WI38 (cell line): ENCODE results near the gene FUT9.

Experiments
- H3K4me3 ChIP-seq: 2 replicates; pipeline ENCODE4 v1.5.1; 2011; ENCODE audit warnings: low read depth, mild to moderate bottlenecking, control low read depth, low read length
- TF ChIP-seq, protein P1 (sequence below): IDR thresholded peaks from 2 replicates; pipeline ENCODE4 v1.5.1; 2012; ENCODE audit warnings: low read depth, mild to moderate bottlenecking, control low read depth, low read length

Gene FUT9

DNA sequence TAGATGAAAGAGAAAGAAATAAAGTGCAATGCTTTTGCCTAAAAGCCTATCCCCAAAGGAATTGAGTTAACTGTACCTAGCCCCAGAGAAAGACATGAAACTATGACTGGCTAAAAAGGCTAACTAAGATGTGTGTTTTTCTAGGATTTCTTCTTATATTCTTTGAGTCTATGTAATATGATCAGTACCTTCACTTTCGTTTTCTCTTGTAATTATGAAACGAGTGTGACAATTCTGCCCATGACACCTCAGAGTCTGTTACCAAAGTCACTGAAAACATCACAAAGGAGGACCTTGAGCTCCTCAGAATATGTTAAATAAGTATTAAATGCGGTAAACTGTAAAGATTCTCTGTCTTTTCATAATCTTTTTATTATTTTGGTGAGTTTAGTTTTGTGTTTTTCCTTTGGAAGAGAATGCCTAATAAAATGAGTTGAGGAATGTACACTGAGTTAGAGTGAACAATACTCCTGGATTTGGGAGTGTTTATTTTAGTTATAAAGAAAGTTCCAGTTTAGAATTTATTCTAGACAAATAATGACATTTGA lies 141.3 kb downstream of the FUT9 start:
- TF ChIP-seq, protein P1, sequence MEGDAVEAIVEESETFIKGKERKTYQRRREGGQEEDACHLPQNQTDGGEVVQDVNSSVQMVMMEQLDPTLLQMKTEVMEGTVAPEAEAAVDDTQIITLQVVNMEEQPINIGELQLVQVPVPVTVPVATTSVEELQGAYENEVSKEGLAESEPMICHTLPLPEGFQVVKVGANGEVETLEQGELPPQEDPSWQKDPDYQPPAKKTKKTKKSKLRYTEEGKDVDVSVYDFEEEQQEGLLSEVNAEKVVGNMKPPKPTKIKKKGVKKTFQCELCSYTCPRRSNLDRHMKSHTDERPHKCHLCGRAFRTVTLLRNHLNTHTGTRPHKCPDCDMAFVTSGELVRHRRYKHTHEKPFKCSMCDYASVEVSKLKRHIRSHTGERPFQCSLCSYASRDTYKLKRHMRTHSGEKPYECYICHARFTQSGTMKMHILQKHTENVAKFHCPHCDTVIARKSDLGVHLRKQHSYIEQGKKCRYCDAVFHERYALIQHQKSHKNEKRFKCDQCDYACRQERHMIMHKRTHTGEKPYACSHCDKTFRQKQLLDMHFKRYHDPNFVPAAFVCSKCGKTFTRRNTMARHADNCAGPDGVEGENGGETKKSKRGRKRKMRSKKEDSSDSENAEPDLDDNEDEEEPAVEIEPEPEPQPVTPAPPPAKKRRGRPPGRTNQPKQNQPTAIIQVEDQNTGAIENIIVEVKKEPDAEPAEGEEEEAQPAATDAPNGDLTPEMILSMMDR = no peak
- H3K4me3 ChIP-seq = no peak overlapping the region

DNA sequence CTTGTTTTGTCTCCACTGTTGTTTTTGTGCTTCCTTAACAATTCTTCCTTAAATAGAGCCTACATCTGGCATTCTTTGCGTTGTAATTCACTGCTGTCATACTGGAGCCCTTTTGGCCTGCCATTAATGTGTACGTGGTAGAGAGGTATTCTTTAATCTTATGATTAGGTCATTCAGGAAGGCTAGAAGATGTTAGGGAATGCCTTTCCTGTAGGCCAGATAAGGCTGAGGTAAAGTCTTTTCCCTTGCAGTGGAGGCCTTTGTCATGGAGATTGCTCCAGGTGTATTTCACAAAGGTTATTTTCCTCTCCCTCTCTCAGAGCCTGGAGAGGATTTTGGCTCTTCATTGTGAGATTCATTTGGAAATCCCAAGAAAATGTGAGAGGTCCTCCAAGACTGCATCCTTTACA lies 146.9 kb downstream of the FUT9 start:
- TF ChIP-seq, protein P1 = no peak
- no peak overlapping the region for H3K4me3 ChIP-seq

DNA sequence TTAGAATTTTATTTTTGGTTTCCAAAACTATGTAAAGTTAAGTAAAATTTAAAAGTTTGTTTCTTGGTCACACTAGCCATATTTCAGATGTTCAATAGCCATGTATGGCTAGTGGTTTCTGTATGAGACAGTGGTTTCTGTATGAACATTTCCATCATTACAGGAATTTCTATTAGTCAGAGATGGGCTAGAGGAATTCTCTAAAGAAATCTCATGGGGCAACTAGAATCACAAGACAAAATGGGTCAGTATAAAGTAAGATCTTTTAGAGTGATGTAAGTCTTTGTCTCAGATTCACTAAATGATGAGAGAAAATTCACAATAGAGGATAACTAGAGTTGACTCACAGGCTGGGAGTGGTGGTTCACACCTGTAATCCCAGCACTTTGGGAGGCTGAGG lies 149.0 kb downstream of the FUT9 start:
- no peak overlapping the region for H3K4me3 ChIP-seq
- TF ChIP-seq, protein P1 = no peak

DNA sequence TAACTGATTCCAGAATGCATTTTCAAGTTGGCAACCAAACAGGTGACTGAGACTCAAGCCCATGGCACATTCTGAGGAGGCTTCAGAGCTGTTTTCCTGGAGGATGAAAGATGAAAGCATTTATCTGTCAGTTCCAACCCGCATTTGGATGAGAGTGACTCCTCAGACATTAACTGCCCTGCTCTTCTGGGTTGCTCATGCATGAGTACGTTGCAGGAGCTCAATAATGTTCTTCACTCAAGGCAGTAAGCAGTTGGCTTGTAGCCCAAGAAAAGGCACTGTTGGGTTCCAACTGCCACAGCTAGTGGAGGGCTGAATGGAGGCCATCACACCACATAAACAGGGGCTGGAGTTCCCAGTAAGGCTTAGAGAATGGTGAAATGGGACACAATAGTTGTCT lies 155.3 kb downstream of the FUT9 start:
- TF ChIP-seq, protein P1 = no peak
- H3K4me3 ChIP-seq = no peak overlapping the region

DNA sequence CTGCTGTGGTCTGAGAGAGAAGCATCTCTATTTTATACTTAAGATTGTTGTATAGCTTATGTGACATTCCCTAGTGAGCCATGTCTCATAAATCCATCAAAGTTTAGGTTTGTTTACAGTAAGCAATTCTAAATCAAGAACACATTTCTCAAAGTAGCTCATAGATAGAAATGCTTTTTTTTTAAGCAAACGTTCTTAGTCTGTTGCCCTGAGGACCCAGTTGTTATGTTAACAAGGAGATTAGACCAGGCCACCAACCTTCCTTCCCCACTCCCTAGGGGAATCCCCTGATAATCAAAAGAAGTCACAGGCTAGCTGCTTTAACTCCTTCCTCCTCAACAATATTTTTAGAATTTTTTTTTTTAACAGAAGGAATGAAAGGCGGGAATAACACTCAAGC lies 169.0 kb downstream of the FUT9 start:
- TF ChIP-seq, protein P1 = no peak

DNA sequence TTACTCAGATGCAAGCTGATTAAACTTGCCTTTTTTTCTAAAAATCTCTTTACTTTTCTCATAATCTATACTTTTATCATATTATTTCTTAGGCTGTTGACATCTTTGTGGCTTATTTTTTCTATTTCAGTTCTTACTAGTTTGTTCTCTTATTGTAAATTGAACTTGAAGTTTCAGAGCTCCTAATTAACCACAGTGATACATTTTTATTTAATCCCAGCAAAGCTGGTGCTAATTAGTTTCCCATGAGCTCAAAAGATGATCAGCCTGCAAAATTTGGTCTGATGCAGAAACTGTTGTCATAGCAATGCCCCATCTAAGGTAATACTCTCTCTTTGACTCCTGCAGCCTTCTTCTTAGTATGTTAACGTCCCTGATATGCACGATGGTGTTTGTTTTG lies 170.3 kb downstream of the FUT9 start:
- no peak overlapping the region for H3K4me3 ChIP-seq
- TF ChIP-seq, protein P1 = no peak

More for the DNA sequence above, 169.0 kb downstream of the FUT9 start:
- no peak overlapping the region for H3K4me3 ChIP-seq

DNA sequence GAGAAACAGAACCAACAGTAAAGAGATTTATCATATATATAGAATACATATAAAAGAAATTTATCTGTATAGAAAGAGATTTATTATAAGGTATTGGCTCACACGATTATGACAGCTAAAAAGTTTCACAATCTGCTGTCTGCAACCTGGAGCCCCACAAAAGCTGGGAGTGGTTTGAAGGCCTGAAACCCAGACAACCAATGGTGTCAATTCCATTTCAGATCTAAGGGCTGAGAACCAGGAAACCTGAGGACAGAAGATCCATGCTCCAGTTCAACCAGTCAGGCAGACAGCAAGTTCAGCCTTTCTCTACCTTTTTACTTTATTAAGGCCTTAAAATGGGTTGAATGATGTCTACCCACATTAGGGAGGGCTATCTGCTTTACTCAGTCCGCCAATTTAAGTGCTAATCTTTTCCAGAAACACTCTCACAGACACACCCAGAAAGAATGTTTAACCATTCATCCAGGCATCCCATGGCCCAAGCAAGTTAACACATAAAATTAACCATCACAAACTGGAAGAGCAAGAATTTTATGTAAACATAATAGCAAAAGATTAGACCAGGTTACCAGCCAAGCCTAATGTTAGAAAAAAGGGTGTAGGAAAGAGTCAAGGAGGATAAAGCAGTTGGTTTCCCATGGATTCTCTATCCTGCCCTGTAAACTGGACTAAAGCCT lies 170.9 kb downstream of the FUT9 start:
- TF ChIP-seq, protein P1 = no peak
- H3K4me3 ChIP-seq = no peak overlapping the region
